Measurements from ENCODE around the gene ZNF554. TPM values are rescaled to one million over a fixed set of nuclear protein-coding genes. Genes with fewer than 3 reads are reported as not detected.

ZNF554 gene
- total and polyA plus RNA-seq, 2 donors (not counting 3 experiments of a cell fraction or from before 2014, with no cell fraction given), result 1.2 to 1.6 TPM

DNA sequence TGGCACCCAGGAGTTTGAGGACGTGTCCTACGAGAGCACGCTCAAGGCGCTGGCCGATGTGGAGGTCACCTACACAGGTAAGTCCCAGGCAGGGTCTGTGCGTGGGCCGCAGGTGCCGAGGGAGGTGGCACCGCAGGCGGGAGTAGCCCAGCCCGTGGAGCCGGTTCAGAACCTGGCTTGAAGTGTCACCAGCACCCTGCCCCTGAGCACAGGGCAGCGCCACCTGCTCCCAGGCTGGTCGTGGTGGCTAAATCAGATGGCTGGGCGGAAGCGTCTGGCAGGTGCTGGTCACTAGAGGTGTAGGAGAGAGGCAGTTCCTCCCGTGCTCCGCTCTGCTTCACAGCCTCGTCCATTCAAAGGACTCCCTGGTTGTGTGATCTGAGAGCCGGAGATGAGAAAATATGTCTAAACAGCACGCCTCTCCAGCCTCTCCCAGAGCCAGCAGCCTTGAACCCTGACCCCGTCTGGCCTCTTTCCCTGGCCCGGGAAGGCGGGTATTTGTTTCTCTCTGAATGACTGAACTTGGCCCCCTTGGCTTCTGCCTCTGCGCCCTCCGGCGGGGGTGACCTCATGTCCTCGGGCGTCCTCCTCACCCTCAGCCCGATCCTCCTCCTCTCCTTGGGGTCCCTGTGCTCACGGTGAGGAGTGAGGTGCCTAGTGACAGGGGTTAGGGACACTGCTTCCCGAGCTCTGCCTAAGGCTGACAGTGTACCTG, 29.0 kb upstream of the ZNF554 start:
- H3K4me2 ChIP-seq (ENCODE audit: insufficient read depth, low read length), result no peak overlapping the region
- intact Hi-C loops (cut with micrococcal nuclease) (no loop called here), dilution Hi-C loops (cut with MboI; ENCODE audit: extremely low pct_ligation_motif_present, low sequenced_read_pairs) (no loop called here)
- CTCF ChIA-PET, result no interaction called here
- no peak for DNase-seq (ENCODE audit: low read depth, low spot score)
- no peak overlapping the region for H3K9ac ChIP-seq (replicated peaks; ENCODE audit: extremely low read depth, insufficient read depth, low read length)
- H2AFZ ChIP-seq (ENCODE audit: low read depth, low read length), result no peak overlapping the region
- no peak for FAIRE-seq
- H3K4me3 ChIP-seq (replicated peaks in 1 of 3; ENCODE audit: insufficient read depth in 1 of 3, low read depth in 1 of 3, low read length in 3 of 3), result no peak overlapping the region
- peaks cover 32% of the 10 kb centered on the region for H3K79me2 ChIP-seq (ENCODE audit: control insufficient read depth, insufficient read depth, low read length)
- TF ChIP-seq MYC (IDR thresholded peaks at IDR 0.05; ENCODE audit: low read depth, low read length), result no peak
- TF ChIP-seq FOS (IDR thresholded peaks at IDR 0.05; ENCODE audit: borderline replicate concordance, insufficient read depth, low read length), result no peak
- TF ChIP-seq, protein P1, sequence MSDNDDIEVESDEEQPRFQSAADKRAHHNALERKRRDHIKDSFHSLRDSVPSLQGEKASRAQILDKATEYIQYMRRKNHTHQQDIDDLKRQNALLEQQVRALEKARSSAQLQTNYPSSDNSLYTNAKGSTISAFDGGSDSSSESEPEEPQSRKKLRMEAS (IDR thresholded peaks at IDR 0.05; ENCODE audit: insufficient read depth, insufficient read length), result no peak
- no peak for TF ChIP-seq POLR2A (IDR thresholded peaks at IDR 0.05; ENCODE audit: low read depth, low read length)
- TF ChIP-seq, protein P2, sequence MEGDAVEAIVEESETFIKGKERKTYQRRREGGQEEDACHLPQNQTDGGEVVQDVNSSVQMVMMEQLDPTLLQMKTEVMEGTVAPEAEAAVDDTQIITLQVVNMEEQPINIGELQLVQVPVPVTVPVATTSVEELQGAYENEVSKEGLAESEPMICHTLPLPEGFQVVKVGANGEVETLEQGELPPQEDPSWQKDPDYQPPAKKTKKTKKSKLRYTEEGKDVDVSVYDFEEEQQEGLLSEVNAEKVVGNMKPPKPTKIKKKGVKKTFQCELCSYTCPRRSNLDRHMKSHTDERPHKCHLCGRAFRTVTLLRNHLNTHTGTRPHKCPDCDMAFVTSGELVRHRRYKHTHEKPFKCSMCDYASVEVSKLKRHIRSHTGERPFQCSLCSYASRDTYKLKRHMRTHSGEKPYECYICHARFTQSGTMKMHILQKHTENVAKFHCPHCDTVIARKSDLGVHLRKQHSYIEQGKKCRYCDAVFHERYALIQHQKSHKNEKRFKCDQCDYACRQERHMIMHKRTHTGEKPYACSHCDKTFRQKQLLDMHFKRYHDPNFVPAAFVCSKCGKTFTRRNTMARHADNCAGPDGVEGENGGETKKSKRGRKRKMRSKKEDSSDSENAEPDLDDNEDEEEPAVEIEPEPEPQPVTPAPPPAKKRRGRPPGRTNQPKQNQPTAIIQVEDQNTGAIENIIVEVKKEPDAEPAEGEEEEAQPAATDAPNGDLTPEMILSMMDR (IDR thresholded peaks at IDR 0.05; ENCODE audit: extremely low read depth in 1 of 2, insufficient read depth in 1 of 2, low read depth in 1 of 2, low read length in 2 of 2), result no peak
- no peak for TF ChIP-seq JUN (IDR thresholded peaks at IDR 0.05; ENCODE audit: borderline replicate concordance, insufficient read depth, insufficient read length, low read depth)
- no peak for TF ChIP-seq GATA2 (IDR thresholded peaks at IDR 0.05; ENCODE audit: insufficient read depth, insufficient read length, low read depth, low read length)
- no peak for TF ChIP-seq POLR2AphosphoS5 (IDR thresholded peaks at IDR 0.05; ENCODE audit: insufficient read depth, low read depth, low read length)
- no peak for TF ChIP-seq EZH2 (IDR thresholded peaks at IDR 0.05; ENCODE audit: borderline replicate concordance, low read depth, low read length, severe bottlenecking)
- H4K20me1 ChIP-seq (replicated peaks; ENCODE audit: control insufficient read depth, extremely low read depth, insufficient read depth, low read length), result no peaks in the 10 kb centered on the region
- no peak overlapping the region for H3K27ac ChIP-seq (ENCODE audit: insufficient read depth, low read depth, low read length)
- H3K4me1 ChIP-seq (ENCODE audit: control insufficient read depth, extremely low read depth, insufficient read depth, low read length), result peaks cover 7% of the 10 kb centered on the region
- POLR2A ChIA-PET, result no interaction called here
- no peaks in the 10 kb centered on the region for H3K9me1 ChIP-seq (replicated peaks; ENCODE audit: control insufficient read depth, extremely low read depth, insufficient read depth, low read length)
- no peaks in the 10 kb centered on the region for H3K27me3 ChIP-seq (ENCODE audit: control insufficient read depth in 2 of 2, insufficient read depth in 2 of 2, low read length in 2 of 2)
- no TSS peak for BruUV-seq (replicated peaks)
- H3K36me3 ChIP-seq (ENCODE audit: control insufficient read depth in 2 of 2, extremely low read depth in 1 of 2, insufficient read depth in 2 of 2, low read length in 2 of 2), result peaks cover 4 to 12% of the 10 kb centered on the region in 2 experiments
- H3K9me3 ChIP-seq (replicated peaks; ENCODE audit: control insufficient read depth, insufficient read depth, low read length), result no peaks in the 10 kb centered on the region

All from endothelial cell of umbilical vein (primary cell).